H1 (cell line): Measurements from ENCODE around the gene KRT83. TPM values are rescaled to one million over a fixed set of nuclear protein-coding genes. Genes with fewer than 3 reads are reported as not detected.

Source experiments
- CTCF ChIA-PET: fragments of 300-600 bp; sonication (Branson Sonifier 250); formaldehyde crosslinking; loops from one replicate; lab custom pipeline; 2021; ENCODE audit not compliant: partially characterized antibody; lab: Charles Lee
- POLR2A ChIA-PET: fragments of 300-600 bp; sonication (Branson Sonifier 250); formaldehyde crosslinking; loops from one replicate; lab custom pipeline; 2021; ENCODE audit warnings: inconsistent platforms; ENCODE audit not compliant: partially characterized antibody; lab: Charles Lee
- DNase-seq, 2 experiments: peaks; one replicate each; pipeline versions ENCODE4 v3.0.0 to v3.0.0-alpha.2; 2010 to 2022; ENCODE audit warnings: low spot score in 2 of 2, low read depth in 1 of 2, mixed read lengths in 1 of 2
- FAIRE-seq: peaks from 2 replicates; lab custom pipeline; 2011; peaks lifted over from hg19 to GRCh38; lab: Jason Lieb, UNC
- H2AFZ ChIP-seq: 2 replicates; pipeline ENCODE4 v1.8.1; 2012; ENCODE audit warnings: low read length, inconsistent platforms
- H2AK5ac ChIP-seq: 2 replicates; pipeline ENCODE4 v1.6.1; 2013; ENCODE audit warnings: low read depth, low read length
- H2BK120ac ChIP-seq: replicated peaks from 2 replicates; pipeline ENCODE3; 2013; ENCODE audit warnings: low read depth, low read length, inconsistent platforms
- H2BK12ac ChIP-seq: 2 replicates; pipeline ENCODE4 v1.6.1; 2013; ENCODE audit warnings: low read depth, low read length
- H2BK15ac ChIP-seq: 2 replicates; pipeline ENCODE4 v1.6.1; 2013; ENCODE audit warnings: low read length
- H2BK20ac ChIP-seq: 2 replicates; pipeline ENCODE4 v1.6.1; 2013; ENCODE audit warnings: low read length
- H2BK5ac ChIP-seq: 2 replicates; pipeline ENCODE4 v1.6.1; 2013; ENCODE audit warnings: low read depth, low read length
- H3K14ac ChIP-seq: 2 replicates; pipeline ENCODE4 v1.6.1; 2013; ENCODE audit warnings: inconsistent platforms; ENCODE audit not compliant: insufficient read length
- H3K18ac ChIP-seq: 2 replicates; pipeline ENCODE4 v1.6.1; 2013; ENCODE audit warnings: low read length; ENCODE audit errors: extremely low read depth
- H3K23ac ChIP-seq: 2 replicates; pipeline ENCODE4 v1.6.1; 2013; ENCODE audit warnings: inconsistent platforms; ENCODE audit not compliant: insufficient read length
- H3K23me2 ChIP-seq: 2 replicates; pipeline ENCODE4 v1.6.1; 2013; ENCODE audit warnings: low read depth, low read length
- H3K27ac ChIP-seq: 2 replicates; pipeline ENCODE4 v1.6.1; 2011; ENCODE audit warnings: low read depth, low read length, inconsistent platforms
- H3K27me3 ChIP-seq, 4 experiments: replicated peaks in 1 of 4; 1 replicate in 1 of 4; 2 replicates in 3 of 4; pipeline versions ENCODE4 v1.6.1 to v1.8.1; 2011 to 2013; ENCODE audit warnings: low read length in 3 of 4, mild to moderate bottlenecking in 3 of 4, inconsistent platforms in 2 of 4, mixed read lengths in 2 of 4, moderate library complexity in 1 of 4; ENCODE audit not compliant: control insufficient read depth in 3 of 4, insufficient read depth in 3 of 4; ENCODE audit errors: extremely low read depth in 1 of 4
- H3K36me3 ChIP-seq, 4 experiments: 2 replicates each; pipeline versions ENCODE4 v1.6.1 to v1.8.1; 2011 to 2013; ENCODE audit warnings: mild to moderate bottlenecking in 4 of 4, low read length in 3 of 4, moderate library complexity in 2 of 4, control low read depth in 1 of 4, inconsistent platforms in 1 of 4; ENCODE audit not compliant: insufficient read depth in 4 of 4, control insufficient read depth in 2 of 4
- H3K4ac ChIP-seq: replicated peaks from 2 replicates; pipeline ENCODE3; 2013; ENCODE audit warnings: low read length, low read depth, mixed read lengths, inconsistent platforms; ENCODE audit not compliant: insufficient read length
- H3K4me1 ChIP-seq, 4 experiments: replicated peaks in 1 of 4; 1 replicate in 1 of 4; 2 replicates in 3 of 4; pipeline versions ENCODE4 v1.6.1 to v1.8.1; 2011 to 2013; ENCODE audit warnings: low read length in 3 of 4, inconsistent platforms in 2 of 4, mixed read lengths in 1 of 4; ENCODE audit not compliant: insufficient read depth in 4 of 4, control insufficient read depth in 3 of 4
- H3K4me2 ChIP-seq, 2 experiments: 2 replicates each; pipeline versions ENCODE4 v1.6.1 to v1.8.1; 2011 to 2013; ENCODE audit warnings: low read depth in 2 of 2, low read length in 2 of 2, control low read depth in 1 of 2, inconsistent platforms in 1 of 2, mild to moderate bottlenecking in 1 of 2; ENCODE audit not compliant: insufficient read depth in 1 of 2
- H3K4me3 ChIP-seq, 4 experiments: fragments of 200-600, 300-600 bp in 1 of 4; sonication (generic), shearing (Covaris generic), sonication (Bioruptor Twin) in 1 of 4; 2 replicates each; pipeline versions ENCODE4 v1.5.1 to v1.8.1; 2011 to 2016; ENCODE audit warnings: low read length in 4 of 4, low read depth in 3 of 4, control low read depth in 2 of 4, inconsistent platforms in 2 of 4, mild to moderate bottlenecking in 2 of 4, mixed read lengths in 1 of 4, moderate library complexity in 1 of 4; ENCODE audit not compliant: insufficient read depth in 2 of 4; ENCODE audit errors: extremely low read depth in 1 of 4
- H3K56ac ChIP-seq: replicated peaks from 2 replicates; pipeline ENCODE3; 2013; ENCODE audit warnings: low read depth, mild to moderate bottlenecking, mixed read lengths, low read length, inconsistent platforms; ENCODE audit not compliant: insufficient read length
- H3K79me1 ChIP-seq: 2 replicates; pipeline ENCODE4 v1.6.1; 2013; ENCODE audit warnings: low read depth, low read length, control low read depth
- H3K79me2 ChIP-seq, 2 experiments: 2 replicates each; pipeline versions ENCODE4 v1.6.1 to v1.8.1; 2012 to 2013; ENCODE audit warnings: low read length in 2 of 2, mild to moderate bottlenecking in 2 of 2, inconsistent platforms in 1 of 2; ENCODE audit not compliant: insufficient read depth in 2 of 2, control insufficient read depth in 1 of 2
- H3K9ac ChIP-seq, 4 experiments: replicated peaks in 1 of 4; 1 replicate in 1 of 4; 2 replicates in 3 of 4; pipeline versions ENCODE4 v1.6.1 to v1.8.1; 2011 to 2013; ENCODE audit warnings: low read depth in 3 of 4, low read length in 3 of 4, control low read depth in 2 of 4, mild to moderate bottlenecking in 2 of 4, moderate library complexity in 2 of 4, inconsistent platforms in 1 of 4; ENCODE audit errors: extremely low read depth in 1 of 4
- H3K9me3 ChIP-seq, 2 experiments: 2 replicates each; pipeline versions ENCODE4 v1.6.1 to v1.8.1; 2012 to 2013; ENCODE audit warnings: mild to moderate bottlenecking in 2 of 2, moderate library complexity in 2 of 2, control low read depth in 1 of 2, inconsistent platforms in 1 of 2, low read depth in 1 of 2, low read length in 1 of 2, mixed read lengths in 1 of 2; ENCODE audit not compliant: insufficient read depth in 2 of 2
- H4K20me1 ChIP-seq, 2 experiments: replicated peaks in 1 of 2; 2 replicates each; pipeline versions ENCODE3 to v1.8.1; 2011 to 2013; ENCODE audit warnings: inconsistent platforms in 2 of 2, low read length in 2 of 2, mild to moderate bottlenecking in 1 of 2; ENCODE audit not compliant: insufficient read depth in 2 of 2, control insufficient read depth in 1 of 2
- H4K5ac ChIP-seq: 2 replicates; pipeline ENCODE4 v1.6.1; 2013; ENCODE audit warnings: low read length, low read depth, mixed read lengths, inconsistent platforms; ENCODE audit not compliant: insufficient read length
- H4K8ac ChIP-seq: 2 replicates; pipeline ENCODE4 v1.8.0; 2013; ENCODE audit warnings: mild to moderate bottlenecking, moderate library complexity, low read length, inconsistent platforms; ENCODE audit not compliant: insufficient read depth; ENCODE audit errors: extremely low read depth
- H4K91ac ChIP-seq: replicated peaks from 2 replicates; pipeline ENCODE3; 2013; ENCODE audit warnings: low read length, mixed read lengths, inconsistent platforms; ENCODE audit not compliant: insufficient read length
- CHD1 ChIP-seq: IDR thresholded peaks from 2 replicates; pipeline ENCODE4 v1.6.1; 2012; ENCODE audit warnings: low read depth, low read length, improper control_type of control experiment
- CREB1 ChIP-seq: IDR thresholded peaks from 2 replicates; pipeline ENCODE4 v1.6.1; 2012; ENCODE audit warnings: inconsistent platforms
- CTBP2 ChIP-seq: IDR thresholded peaks from 2 replicates; pipeline ENCODE4 v1.7.0; 2011; ENCODE audit warnings: borderline replicate concordance, mild to moderate bottlenecking, moderate library complexity, mixed read lengths, low read length; ENCODE audit not compliant: insufficient read depth, insufficient read length
- HDAC6 ChIP-seq: IDR thresholded peaks from one replicate; pipeline ENCODE4 v1.7.1; 2012; ENCODE audit warnings: low read depth, mild to moderate bottlenecking, inconsistent platforms, low read length, moderate library complexity
- KDM1A ChIP-seq: fragments of 200-600, 300-600 bp; sonication (generic); IDR thresholded peaks from 2 replicates; pipeline ENCODE4 v1.7.1; 2016; ENCODE audit warnings: mild to moderate bottlenecking, low read length, borderline replicate concordance
- KDM5A ChIP-seq: fragments of 200-600 bp; IDR thresholded peaks from 2 replicates; pipeline ENCODE4 v1.7.1; 2012; ENCODE audit warnings: mild to moderate bottlenecking, low read length, inconsistent platforms, mixed read lengths
- NRF1 ChIP-seq: IDR thresholded peaks from 2 replicates; pipeline ENCODE4 v1.6.1; 2011; ENCODE audit warnings: mild to moderate bottlenecking, low read depth, low read length, improper control_type of control experiment
- PHF8 ChIP-seq: fragments of 200-600 bp; sonication (generic); conservative IDR thresholded peaks from 2 replicates; pipeline ENCODE4 v1.7.1; 2012; ENCODE audit warnings: low read depth, mild to moderate bottlenecking, inconsistent platforms, low read length, moderate library complexity
- SAP30 ChIP-seq: fragments of 300-600 bp; sonication (generic); IDR thresholded peaks from 2 replicates; pipeline ENCODE4 v1.7.1; 2012; ENCODE audit warnings: low read length, moderate library complexity, mild to moderate bottlenecking, inconsistent platforms; ENCODE audit not compliant: insufficient read depth, insufficient replicate concordance
- USF2 ChIP-seq: IDR thresholded peaks from 2 replicates; pipeline ENCODE4 v1.6.1; 2011; ENCODE audit warnings: low read length, improper control_type of control experiment
- WGBS, 2 experiments: shearing (Covaris generic) in 1 of 2; methylation state at CpG; one replicate each; pipeline versions ENCODE4 v1.1.6 to v1.1.7; 2013 to 2015; ENCODE audit warnings: low lambda C conversion rate in 2 of 2, mixed read lengths in 2 of 2, inconsistent platforms in 1 of 2, low coverage in 1 of 2, missing lambda C conversion rate in 1 of 2; ENCODE audit not compliant: insufficient replicate concordance in 2 of 2, insufficient coverage in 1 of 2, insufficient read length in 1 of 2; ENCODE audit errors: extremely low coverage in 1 of 2, missing lambda C conversion rate in 1 of 2; 5-methylcytosine and 5-hydroxymethylcytosine counted together
- polyA plus RNA-seq, 7 experiments: library from polyadenylated mRNA; depleted of rRNA in 3 of 7; stranded (reverse) in 5 of 7; unstranded in 2 of 7; fragments of >200 nt in 5 of 7; fragments of 200-250 nt in 2 of 7; gene quantifications; 1 replicate in 5 of 7; 2 replicates in 1 of 7; 4 replicates in 1 of 7; pipeline versions ENCODE4 v1.2.1 to v1.2.3, GENCODE V29; 2011 to 2013; ENCODE audit warnings: missing spikeins in 2 of 7, mixed read lengths in 2 of 7
- total RNA-seq: library from RNA; stranded (reverse); fragmentation: NEBNext Ultra II Directional; extraction: Animal tissue kit (Norgen Biotek cat#: 25700); gene quantifications from 2 replicates; pipeline ENCODE4 v1.2.1, GENCODE V29; 2021

KRT83 gene
- total and polyA plus RNA-seq, 2 of the 8 experiments (the other 6 are each of a cell fraction or from before 2014, with no cell fraction given), result not detected

DNA sequence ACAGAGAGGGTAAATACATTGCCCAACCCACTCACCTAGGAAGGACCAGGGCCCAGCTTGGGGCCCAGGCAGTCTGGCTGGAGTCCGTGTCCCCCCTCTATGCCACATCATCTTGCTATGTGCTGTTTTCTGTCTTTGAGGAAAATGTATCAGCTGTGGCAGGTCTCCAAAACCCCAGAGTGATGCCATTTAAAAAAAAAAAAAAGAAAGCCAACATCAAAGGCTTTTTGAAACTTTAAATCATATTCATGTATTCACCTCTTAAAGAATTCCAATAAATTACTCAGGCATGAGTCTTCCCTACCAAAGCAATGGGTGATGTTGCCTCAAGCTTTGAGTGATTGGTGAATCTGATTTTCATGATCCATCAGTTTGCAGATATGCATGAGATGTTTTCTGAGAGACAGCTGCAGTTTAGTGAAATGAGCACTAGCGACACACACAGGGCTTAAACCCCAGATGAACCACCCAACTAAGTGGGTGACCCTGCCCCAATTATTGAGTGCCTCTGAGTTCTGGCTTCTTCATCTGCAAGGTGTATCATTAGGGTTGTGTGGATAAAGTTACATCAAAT lies 35.9 kb downstream of the KRT83 start:
- WGBS, 2 experiments, result 74% methylated on average over 2 of the region's 2 CpGs; no CpG with 5 or more reads in 1 of the 2 experiments
- Histone ChIP-seq H3K27me3 (no peaks in the 10 kb centered on the region), H2BK15ac (no peak overlapping the region), H3K4me3 (no peak overlapping the region), H3K9me3 (no peaks in the 10 kb centered on the region), H3K23ac (no peak overlapping the region), H3K23me2 (0 out of 2 replicates have a peak, but pooled peaks cover 2% of the 10 kb centered on the region), H3K79me1 (no peaks in the 10 kb centered on the region)
- no peak for FAIRE-seq
- TF ChIP-seq CREB1, result no peak
- no peak for TF ChIP-seq USF2
- no peak for TF ChIP-seq CHD1
- no peak for TF ChIP-seq NRF1
- no peak for TF ChIP-seq CTBP2
- no peak for TF ChIP-seq HDAC6
- TF ChIP-seq SAP30, result no peak
- TF ChIP-seq KDM5A, result no peak
- TF ChIP-seq KDM1A, result no peak
- TF ChIP-seq PHF8, result no peak
- TF ChIP-seq, all 59 proteins: peak for 0
- H3K27ac ChIP-seq, result no peak overlapping the region
- peaks cover 0 to 2% (median 0%) of the 10 kb centered on the region in 4 experiments; a peak in 1 of 7 replicates for H3K4me1 ChIP-seq
- H3K56ac ChIP-seq, result no peak overlapping the region
- H4K5ac ChIP-seq, result no peak overlapping the region
- no peak overlapping the region for H3K14ac ChIP-seq
- H3K79me2 ChIP-seq, result no peaks in the 10 kb centered on the region
- no peak overlapping the region for H2BK20ac ChIP-seq
- H3K4ac ChIP-seq, result no peak overlapping the region
- H3K9ac ChIP-seq, result no peak overlapping the region
- H3K18ac ChIP-seq, result no peak overlapping the region
- H2BK12ac ChIP-seq, result no peak overlapping the region
- H4K91ac ChIP-seq, result no peak overlapping the region
- DNase-seq, result no peak
- H4K8ac ChIP-seq, result no peak overlapping the region
- CTCF ChIA-PET, result interaction anchor here (0.7 to 4.4 kb wide), 23 partner anchors 10 to 271 kb away, joined by 3 to 38 read pairs (median 5); partner anchors contain the start of gene KRT86
- no peak overlapping the region for H2BK5ac ChIP-seq
- no peak overlapping the region for H2BK120ac ChIP-seq
- no peaks in the 10 kb centered on the region for H3K36me3 ChIP-seq
- no peaks in the 10 kb centered on the region for H4K20me1 ChIP-seq
- no peak overlapping the region for H2AK5ac ChIP-seq
- POLR2A ChIA-PET, result no interaction called here
- H2AFZ ChIP-seq, result no peak overlapping the region
- H3K4me2 ChIP-seq, result no peak overlapping the region
